ENCODE results near the gene GPS2. TPM values are rescaled to one million over a fixed set of nuclear protein-coding genes. Genes with fewer than 3 reads are reported as not detected.
A peak's percentile ranks its signal among the peaks of the same experiment; 100 is the strongest.

Gene GPS2
- total and polyA plus RNA-seq, 3 donors from 2014 or later: 204 to 239 (median 219) TPM

GRCh38 chr17:7354262-7354843, 39.2 kb upstream of the GPS2 start:
- DNase-seq: peak; percentile 51
- intact Hi-C loops (cut with DNase I; ENCODE audit: low total_unique reads): loop anchor here (10.0 kb wide), 1 partner anchor 210 kb away; the partner anchor contains the start of gene SENP3
- TF ChIP-seq POLR2A (IDR thresholded peaks at IDR 0.05): no peak
- TF ChIP-seq CTCF (IDR thresholded peaks at IDR 0.05): no peak

GRCh38 chr17:7352910-7353635, 37.9 kb upstream of the GPS2 start:
- Histone ChIP-seq H3K4me1 (peaks cover 24% of the 10 kb centered on the region), H3K27me3 (no peaks in the 10 kb centered on the region), H3K27ac (peak overlapping the region in 1 of 2 donors; percentile 98), H3K9me3 (no peaks in the 10 kb centered on the region), H3K4me3 (peak overlapping the region; percentile 81 to 86), H3K36me3 (ENCODE audit: low read depth, missing control alignments) (no peaks in the 10 kb centered on the region)
- no peak for TF ChIP-seq POLR2A (IDR thresholded peaks at IDR 0.05)
- TF ChIP-seq CTCF (IDR thresholded peaks at IDR 0.05): no peak
- intact Hi-C loops (cut with DNase I; ENCODE audit: low total_unique reads): loop anchor here (10.0 kb wide), 1 partner anchor 212 kb away; the partner anchor contains the start of gene SENP3
- no peak for DNase-seq
- 68 to 72% methylated on average over 35 to 37 of the region's 37 CpGs for WGBS, 2 donors

More at GRCh38 chr17:7354262-7354843, 39.2 kb upstream of the GPS2 start:
- no peaks in the 10 kb centered on the region for H3K9me3 ChIP-seq
- H3K27me3 ChIP-seq: no peaks in the 10 kb centered on the region
- no peak overlapping the region for H3K27ac ChIP-seq
- H3K4me1 ChIP-seq: peaks cover 20% of the 10 kb centered on the region
- H3K4me3 ChIP-seq: no peak overlapping the region
- H3K36me3 ChIP-seq (ENCODE audit: low read depth, missing control alignments): no peaks in the 10 kb centered on the region
- 66 to 76% methylated on average over 9 of the region's 9 CpGs for WGBS, 2 donors

DNA sequence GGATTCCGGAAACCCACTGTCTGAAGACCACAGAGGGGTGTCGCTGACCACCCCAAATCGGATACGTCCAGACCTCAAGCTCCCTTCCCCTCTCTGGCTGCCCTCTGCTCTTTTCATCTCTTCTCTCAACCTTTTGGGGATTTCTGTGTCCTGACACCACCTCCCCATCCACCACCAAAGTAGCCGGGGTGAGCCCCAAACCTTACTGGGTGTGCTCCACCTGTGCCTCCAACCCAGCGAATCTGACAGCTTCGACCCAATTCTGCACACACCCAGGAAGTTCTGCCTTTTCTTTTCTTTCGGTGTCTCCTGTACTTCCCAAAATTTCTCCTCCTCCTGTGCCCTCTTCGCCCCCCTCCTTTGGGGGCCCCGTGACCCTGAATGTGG, 37.3 kb upstream of the GPS2 start:
- no peaks in the 10 kb centered on the region for H3K36me3 ChIP-seq (ENCODE audit: low read depth, missing control alignments)
- WGBS, 2 donors: 22 to 27% methylated on average over 9 to 10 of the region's 10 CpGs
- H3K4me3 ChIP-seq: peak overlapping the region; percentile 81 to 86
- peaks cover 24% of the 10 kb centered on the region for H3K4me1 ChIP-seq
- TF ChIP-seq CTCF (IDR thresholded peaks at IDR 0.05): peak in 1 of 3 experiments; percentile 49
- TF ChIP-seq POLR2A (IDR thresholded peaks at IDR 0.05): no peak
- no peaks in the 10 kb centered on the region for H3K9me3 ChIP-seq
- no peaks in the 10 kb centered on the region for H3K27me3 ChIP-seq
- DNase-seq: no peak
- H3K27ac ChIP-seq: peak overlapping the region; percentile 87 to 98
- intact Hi-C loops (cut with DNase I; ENCODE audit: low total_unique reads): loop anchor here (10.0 kb wide), 1 partner anchor 212 kb away; the partner anchor contains the start of gene SENP3

DNA sequence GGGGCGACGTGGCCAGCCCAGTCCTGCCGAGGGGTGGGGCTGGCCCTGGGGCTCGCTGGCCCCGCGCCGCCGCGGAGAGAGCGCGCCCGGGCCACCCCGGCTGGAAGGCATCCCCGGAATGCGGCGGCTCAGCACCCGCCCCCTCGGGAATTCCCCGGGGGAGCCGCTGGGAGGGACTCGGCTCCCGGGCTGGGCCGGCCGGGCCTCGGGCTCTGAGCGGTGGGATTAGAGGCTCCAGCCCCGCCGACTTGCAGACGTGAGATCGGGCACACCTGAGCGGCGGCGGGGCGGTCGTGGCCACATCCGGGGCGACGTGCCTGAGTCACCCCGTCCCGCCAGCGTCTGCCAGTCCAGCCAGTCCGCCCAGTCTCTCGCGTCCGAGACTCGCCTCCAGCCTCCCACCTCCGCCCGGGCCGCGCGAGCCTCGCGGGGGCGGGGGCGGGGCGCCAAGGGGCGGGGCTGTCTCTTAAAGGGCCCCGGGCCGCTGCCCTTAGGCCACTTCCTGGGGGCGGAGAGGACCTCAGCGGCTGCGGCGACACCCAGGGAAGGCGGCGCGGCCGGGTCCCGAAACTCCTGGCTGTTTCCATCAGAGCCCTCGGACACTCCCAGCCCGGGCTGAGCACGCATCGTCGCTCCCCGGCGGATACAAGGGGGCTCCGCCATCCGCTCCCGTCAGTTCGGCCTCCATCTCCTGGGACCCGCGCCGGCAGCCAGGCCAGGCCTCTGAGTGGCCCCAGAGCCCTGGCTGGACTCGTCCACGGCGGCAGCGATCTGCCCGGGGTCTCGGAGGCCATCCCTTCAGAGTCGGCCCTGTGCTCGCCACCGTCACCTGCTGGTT, 36.7 kb upstream of the GPS2 start, which contains the start of gene KCTD11:
Gene KCTD11, plus strand, starts transcription at position 498 of the 838 bp plus-strand sequence.
- DNase-seq: peak; percentile 92
- Histone ChIP-seq H3K36me3 (ENCODE audit: low read depth, missing control alignments) (no peaks in the 10 kb centered on the region), H3K27me3 (no peaks in the 10 kb centered on the region), H3K27ac (peak within 1 kb of the TSS; percentile 87 to 98), H3K9me3 (no peaks in the 10 kb centered on the region), H3K4me3 (peak within 1 kb of the TSS; percentile 81 to 86), H3K4me1 (peaks cover 24% of the 10 kb centered on the region)
- TF ChIP-seq POLR2A (IDR thresholded peaks at IDR 0.05) (no peak), CTCF (IDR thresholded peaks at IDR 0.05) (peak in 2 of 3 experiments; percentile 48 to 51)
- intact Hi-C loops (cut with DNase I; ENCODE audit: low total_unique reads): loop anchor here (10.0 kb wide), 1 partner anchor 213 kb away; the partner anchor contains the start of gene SENP3
- WGBS, 2 donors: 0% methylated on average over 3 to 24 of the region's 91 CpGs
